ENCODE results near the gene MRPL47.
A peak's percentile ranks its signal among the peaks of the same experiment; 100 is the strongest.

Gene MRPL47

DNA sequence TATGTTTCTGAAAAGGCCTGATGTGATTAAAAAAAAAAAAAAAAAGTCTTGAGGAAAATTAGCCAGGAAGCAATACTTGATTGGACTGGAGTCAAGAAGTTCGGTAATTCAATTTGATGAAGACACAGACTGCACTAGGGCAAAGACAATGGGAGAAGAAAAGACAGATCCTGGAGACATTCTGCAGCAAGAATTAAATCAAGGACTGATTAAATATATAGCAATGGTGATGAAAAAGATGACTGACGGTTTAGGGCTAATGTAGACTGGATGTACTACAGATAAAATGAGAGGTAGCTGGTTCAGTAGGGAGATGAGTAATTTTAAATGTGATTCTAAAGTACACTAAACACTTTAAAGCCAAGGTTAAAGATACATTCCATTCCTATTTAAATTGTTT, 13.8 kb downstream of the MRPL47 start:
- DNase-seq (ENCODE audit: low read depth) = no peak

DNA sequence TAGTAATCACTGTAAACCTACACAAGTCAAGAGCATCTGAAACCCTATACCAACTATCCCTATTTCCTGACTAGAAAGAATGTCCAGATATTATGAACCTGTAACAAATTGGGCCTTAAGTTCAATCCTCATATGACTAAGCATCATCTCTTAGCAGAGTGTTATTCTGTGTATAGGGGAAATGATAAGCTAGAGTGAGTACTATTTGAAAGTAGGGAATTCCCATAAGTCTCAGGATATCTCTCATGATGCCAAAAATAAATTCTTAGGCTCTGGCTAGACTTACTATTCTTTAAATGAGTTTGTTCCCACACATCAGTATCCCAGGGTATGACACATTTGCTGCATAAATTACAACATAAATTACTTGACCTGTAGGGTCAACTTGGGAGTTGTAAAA, 15.3 kb downstream of the MRPL47 start:
- DNase-seq (ENCODE audit: low read depth) = no peak

DNA sequence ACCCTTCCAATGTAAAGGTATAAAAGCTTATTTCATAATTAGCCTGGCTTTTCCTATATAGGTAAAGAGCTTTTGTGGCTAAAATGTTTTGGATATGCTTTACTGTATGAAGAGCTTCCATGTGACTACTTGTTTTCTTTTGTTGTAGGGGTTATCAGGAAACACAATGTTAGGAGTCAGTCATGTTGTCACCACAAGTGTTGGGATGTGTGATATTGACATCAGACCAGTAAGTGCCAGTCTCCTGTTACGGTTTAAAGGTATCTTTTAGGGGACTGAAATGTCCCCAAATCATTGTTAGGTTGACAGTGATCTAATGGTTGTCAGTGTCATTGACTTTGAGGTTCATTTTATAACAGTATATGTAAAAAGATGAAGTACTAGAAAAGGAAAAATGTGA, 23.4 kb downstream of the MRPL47 start:
- no peak for DNase-seq (ENCODE audit: low read depth)

DNA sequence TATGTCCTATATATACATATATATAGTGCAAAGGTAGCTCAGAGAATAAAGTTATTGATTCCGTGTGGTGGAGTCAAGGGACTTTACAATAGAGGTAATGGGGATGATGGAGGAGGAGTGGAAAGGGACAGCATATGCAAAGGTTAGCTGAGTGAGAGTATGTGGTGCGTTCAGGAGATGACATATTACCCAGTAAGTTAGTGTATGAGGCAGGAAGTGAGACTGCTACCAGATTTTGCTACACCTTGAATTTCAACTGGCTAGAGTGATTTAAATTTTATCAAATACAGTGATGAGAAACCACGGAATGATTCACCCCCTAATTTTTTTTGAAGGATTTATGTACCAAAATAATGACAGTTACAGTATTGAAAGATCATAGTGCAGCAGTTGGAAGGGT, 38.9 kb downstream of the MRPL47 start:
- no peak for DNase-seq (ENCODE audit: low read depth)

DNA sequence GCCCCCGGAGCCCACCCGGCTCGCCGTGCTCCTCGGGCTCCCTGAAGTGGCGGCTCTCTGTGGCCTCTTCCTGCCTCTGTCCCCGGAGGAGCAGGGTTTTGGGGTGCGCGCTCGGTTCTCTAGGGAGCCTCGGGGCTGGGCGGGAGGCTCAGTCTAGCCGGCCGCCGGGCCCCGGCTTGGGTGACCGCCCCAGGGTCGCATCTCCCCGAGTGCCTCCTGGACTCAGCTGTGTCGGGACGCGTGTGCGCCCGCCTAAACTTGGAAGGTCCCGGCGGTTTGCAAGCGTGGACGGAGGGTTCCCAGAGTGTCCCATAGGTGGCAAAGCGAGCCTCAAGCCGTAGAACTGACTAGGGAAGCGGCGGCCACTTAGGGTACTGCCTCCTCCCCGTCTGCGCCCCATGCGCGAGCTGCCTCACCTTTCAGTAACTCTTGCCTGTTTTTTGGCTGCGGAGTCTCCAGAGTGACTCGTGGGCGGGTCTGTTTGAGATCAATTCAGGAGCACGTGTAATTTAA, 41.1 kb downstream of the MRPL47 start:
- DNase-seq (ENCODE audit: low read depth) = peak; percentile 24

DNA sequence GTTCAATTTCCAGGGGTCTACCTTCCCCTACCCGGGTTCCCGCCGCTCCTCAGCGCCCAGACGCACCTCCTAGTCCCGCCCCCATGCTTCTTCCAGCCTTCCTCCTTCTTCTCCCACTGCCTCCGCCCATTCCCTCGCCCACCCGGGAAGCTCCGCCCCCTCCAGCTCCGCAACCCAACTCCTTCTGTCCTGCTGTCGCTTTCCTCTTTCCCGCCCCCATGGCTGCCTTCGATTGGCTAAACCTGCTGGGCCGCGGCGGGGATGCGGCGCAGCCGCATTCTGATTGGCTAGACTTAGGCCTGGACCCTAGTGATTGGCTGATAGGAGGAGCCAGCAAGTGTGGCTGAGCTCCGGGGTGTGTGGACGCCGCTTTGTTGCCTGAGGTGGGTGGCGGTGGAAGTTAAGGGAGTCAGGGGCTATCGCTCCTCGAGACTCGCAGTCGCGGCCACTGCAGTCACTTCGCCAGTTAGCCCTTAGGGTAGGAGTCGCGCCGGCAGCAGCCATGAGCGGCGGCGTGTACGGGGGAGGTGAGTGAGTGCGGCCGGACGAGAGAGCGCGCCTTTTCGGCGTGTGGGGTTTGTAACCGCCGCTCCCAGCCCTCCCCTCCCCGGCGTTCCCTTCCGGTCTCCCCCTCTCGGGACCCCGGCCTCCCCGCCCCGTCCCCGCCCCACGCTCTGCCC, 41.7 kb downstream of the MRPL47 start, which contains the start of gene ACTL6A:
ACTL6A (plus strand) TSS at position 336 of the 680 bp plus-strand sequence; CDS start at position 503, 167 bp downstream.
- DNase-seq (ENCODE audit: low read depth) = peak; percentile 90

DNA sequence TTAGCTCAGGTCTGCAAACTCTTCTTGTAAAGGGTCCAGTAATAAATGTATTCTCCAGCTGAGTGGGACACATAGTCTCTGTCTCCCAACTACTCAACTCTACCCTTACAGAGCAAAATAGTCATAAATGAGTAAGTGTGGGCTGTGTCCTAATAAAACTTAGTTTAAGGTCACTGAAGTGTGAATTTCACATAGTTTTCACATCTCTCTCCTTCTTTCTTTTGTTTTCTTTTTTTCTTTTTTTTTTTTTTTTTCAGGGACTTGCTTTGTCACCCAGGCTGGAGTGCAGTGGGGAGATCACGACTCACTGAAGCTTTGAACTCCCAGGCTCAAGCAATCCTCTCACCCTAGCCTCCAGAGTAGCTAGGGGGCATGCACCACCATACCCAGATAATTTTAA, 43.6 kb downstream of the MRPL47 start:
- no peak for DNase-seq (ENCODE audit: low read depth)

DNA sequence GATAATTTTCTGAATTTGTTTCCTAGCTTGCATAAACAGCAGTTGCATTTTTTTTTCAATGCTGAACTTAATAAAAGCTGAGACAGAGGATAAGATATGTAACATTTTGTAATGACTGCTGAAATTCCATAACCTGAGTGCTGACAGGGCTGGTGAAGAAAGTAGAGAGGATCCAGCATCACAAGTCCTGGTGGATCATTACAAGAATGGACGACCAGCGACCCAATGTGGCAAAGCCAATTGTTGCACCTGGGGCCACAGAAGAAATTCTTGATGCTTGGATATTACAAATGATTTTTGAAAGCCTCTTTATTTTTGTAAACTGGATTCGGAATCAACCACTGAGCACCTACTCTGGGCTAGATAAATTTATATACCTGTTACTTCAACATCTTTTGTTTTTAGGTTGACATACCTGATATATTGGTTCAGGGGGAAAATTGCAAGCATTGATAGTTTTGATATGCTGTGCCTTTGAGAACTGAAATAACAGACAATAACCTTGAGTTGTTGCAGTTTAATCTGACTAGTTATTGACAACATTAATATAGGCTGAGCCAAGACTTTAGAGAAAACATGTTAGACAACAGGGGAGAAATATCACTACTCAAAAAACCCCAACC, 45.6 kb downstream of the MRPL47 start:
- DNase-seq (ENCODE audit: low read depth) = no peak

DNA sequence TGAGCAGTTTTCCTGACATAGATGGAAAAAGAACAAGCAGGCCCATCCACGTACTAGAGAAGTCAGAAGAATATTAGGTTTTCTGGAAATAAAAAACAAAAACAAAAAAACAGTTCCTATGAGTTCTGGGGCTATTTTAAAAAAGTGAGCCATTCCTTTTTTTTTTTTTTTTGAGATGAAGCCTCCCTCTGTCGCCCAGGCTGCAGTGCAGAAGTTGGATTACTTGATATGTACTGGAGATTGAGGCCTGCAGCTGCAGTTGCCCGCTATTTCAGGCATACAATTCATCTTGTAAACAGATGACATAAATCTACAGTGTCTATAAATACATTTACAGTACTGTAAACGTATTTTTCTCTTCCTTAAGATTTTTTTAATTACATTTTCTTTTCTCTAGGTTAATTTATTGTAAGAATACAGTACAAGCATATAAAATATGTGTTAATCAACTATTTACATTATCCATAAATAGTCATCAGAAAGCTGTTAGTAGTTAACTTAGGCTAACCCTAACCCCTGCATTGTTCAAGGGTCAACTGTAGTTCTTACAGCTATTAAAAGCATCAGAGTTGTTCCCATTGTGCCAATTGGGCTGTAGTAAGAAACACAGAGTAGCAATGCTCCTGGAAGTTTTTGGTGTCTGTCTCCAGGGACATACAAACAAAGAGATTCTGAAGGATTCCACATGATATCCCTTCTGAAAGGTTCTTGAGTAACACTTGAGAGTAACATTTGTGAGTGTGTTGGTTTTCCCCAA, 52.9 kb downstream of the MRPL47 start:
- no peak for DNase-seq (ENCODE audit: low read depth)

DNA sequence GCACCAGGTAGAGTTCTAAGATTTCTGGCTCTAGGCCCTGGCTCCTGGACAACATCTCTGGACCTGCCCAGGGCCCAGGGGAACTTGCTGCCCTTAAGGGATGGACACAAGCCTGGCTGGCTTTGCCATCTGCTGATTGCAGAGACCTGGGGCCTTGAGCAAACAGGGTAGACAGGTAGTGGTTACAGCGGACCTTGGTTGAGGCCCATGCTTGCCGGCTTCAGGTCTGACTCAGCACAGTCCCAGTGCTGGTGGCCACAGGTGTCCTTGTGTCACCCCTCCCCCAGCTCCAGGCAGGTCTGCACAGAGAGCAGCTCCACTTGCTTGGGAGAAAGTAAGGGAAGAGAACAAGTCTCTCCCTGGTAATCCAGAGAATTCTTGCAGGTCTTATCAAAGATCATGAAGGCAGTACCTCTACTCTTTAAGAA, 57.6 kb downstream of the MRPL47 start:
- no peak for DNase-seq (ENCODE audit: low read depth)

DNA sequence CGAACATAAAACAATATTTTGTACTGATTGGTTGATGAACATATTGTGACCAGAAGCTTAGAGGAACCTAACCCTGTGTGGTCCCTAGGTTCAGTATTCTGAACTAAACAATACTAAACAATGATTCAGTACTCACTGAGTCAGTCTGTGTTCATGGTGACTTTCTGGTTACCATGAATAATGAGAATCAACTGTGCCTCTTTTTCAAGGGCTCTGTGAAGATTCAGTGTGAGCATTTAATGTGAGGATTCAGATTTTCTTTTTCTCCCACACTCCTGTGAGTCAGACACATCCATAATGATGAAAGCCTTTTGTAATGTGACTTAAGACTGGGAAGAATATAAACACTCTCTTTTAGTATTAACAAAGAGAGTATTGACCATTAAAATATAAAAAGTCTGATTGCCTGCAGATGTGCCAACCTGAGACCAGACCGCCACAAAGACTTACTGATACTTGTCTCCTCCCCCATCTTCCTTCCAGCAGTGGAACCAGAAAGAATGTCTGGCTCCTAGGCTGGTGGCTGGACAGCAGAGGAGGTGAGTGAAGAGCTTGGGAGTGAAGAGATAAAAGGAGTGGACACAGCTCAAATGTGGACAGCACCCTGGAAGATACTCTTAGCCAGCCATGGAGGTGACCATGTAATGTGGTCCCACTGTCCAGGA, 59.3 kb downstream of the MRPL47 start:
- DNase-seq (ENCODE audit: low read depth) = no peak

DNA sequence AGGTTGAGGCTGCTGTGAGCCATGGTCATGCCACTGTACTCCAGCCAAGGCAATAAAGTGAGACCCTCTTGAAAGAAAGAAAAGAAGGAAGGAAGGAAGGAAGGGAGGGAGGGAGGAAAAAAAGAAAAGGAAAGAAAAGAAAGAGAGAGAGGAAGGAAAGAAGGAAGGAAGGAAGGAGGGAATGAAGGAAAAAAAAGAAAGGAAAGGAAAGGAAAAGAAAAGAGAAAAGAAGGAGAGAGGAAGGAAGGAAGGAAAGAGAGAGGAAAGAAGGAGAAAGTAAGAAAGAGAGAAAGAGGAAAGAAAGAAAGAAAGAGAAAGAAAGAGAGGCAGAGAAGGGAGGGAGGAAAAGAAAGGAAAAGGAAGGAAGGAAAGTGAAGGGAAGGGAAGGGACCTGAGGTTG, 62.1 kb downstream of the MRPL47 start:
- DNase-seq (ENCODE audit: low read depth) = no peak

DNA sequence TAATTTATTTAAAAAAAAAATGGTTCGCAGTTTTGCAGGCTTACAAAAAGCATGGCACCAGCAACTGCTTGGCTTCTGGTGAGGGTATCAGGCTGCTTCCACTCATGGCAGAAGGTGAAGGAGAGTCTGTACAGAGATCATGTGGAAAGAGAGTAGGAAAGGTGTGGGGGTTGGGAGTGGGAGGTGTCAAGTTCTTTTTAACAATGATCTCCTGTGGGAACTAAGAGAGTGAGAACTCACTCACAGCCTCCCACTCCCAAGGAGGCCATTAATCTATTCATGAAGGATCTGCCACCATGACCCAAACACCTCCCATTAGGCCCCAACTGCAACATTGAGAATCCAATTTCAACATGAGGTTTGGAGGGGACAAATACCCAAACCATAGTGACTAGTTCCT, 62.8 kb downstream of the MRPL47 start:
- DNase-seq (ENCODE audit: low read depth) = no peak

DNA sequence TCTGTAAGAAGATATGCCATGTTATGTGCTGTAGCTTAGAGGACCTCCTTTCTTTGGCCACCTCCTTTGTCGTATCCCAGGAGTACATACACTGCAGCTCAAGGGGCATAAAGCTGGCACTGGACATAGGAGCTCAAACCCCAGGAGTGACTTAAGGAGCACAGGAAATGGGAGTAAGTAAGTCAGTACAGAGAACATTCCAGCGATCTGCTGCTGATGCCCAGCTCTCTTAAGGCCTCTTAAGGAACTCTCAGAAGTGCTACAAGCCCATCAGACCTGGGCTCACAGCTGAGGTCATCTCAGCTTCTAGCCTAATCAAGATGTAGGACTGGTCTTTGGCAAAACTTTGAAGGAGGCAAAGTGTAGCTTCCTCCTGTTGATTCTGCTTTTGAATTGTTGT, 63.3 kb downstream of the MRPL47 start:
- no peak for DNase-seq (ENCODE audit: low read depth)

Data from stimulated activated CD8-positive, alpha-beta memory T cell treated with anti-CD3 and anti-CD28 coated beads, Interleukin-15, amount 100 ng/mL, for 24 hours (primary cell).